ENCODE results near the gene IWS1. TPM values are rescaled to one million over a fixed set of nuclear protein-coding genes. Genes with fewer than 3 reads are reported as not detected.
"Not testable (repeated sequence)": the region's sequence is repeated elsewhere in the genome, so short reads cannot be mapped to it uniquely, and the experiment has no call there.

IWS1 gene
- total RNA-seq, 2 experiments from 2014 or later = 48.4 to 53.3 TPM

DNA sequence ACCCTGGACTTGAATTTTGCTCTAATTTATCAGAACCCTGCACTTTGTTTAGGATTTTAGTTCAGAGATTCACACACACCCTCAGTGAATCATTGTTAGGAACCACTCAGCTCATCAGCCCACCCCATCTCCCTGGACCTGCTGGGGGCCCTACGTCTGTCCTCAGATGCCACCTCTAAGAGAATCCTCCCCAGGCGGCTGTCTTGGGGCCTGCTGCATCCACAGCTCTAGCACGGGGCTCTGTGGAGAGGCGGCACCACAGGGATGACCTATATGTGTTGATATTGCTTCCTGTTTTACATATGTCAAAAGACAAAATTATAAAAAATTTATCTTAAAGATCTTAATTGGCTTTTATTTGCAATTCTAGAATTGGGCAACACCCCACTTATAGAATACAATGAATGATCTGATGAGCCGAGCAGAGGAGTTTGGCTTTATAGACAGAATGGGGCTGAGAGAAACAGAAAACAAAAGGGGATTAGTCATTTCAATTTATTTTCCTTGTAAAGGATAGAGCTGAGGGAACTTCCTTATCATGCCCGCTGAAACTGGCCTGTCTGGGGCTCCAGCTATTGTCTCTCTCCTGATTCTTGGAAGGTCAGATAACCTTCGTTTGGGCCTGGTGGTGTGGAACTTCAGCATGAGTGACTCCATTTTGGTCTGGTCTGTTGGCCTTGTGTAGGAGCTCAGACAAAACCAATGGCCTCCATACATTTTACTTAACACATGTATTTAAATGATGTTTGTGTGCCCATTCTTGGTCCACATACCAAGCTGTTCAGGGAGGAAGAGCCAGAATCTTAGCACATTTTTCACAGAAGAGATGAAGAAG, 10.6 kb upstream of the IWS1 start:
- no peak for ATAC-seq
- Mint-ChIP-seq H3K36me3 (ENCODE audit: low read depth) (no peaks in the 10 kb centered on the region), H3K9me3 (ENCODE audit: insufficient read depth) (no peaks in the 10 kb centered on the region), H3K27me3 (ENCODE audit: low read depth) (peaks cover 19% of the 10 kb centered on the region), H3K27ac (no peak overlapping the region), H3K4me1 (ENCODE audit: low read depth) (no peaks in the 10 kb centered on the region), H3K4me3 (no peak overlapping the region)
- no peak for DNase-seq
- ChIA-PET POLR2A (no interaction called here), CTCF (interaction anchor here (1.0 to 2.6 kb wide), 2 partner anchors 10 to 113 kb away, joined by 4 to 8 read pairs; partner anchors contain the start of gene IWS1)

DNA sequence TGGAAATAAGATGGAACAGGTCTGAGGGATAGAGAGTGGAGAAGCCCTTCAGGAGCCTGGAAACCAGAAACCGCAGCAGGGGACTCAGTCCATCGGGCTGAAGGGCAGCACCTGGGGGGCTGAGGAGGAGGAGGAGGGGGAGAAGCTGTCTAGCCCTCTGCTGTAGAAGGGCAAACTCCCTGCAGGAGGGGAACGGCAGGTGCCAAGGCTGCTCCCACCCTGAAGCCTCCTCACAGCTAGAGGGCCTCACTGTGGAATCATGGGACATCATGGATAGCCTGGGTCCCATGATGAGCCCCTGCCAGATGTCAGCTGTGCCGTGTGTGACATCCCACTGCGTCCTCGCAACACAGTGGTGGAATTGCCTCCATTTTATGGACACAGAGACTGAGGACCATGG, 9.6 kb upstream of the IWS1 start:
- no peak overlapping the region for H3K27ac Mint-ChIP-seq
- H3K4me3 Mint-ChIP-seq = no peak overlapping the region
- ChIA-PET CTCF (interaction anchor here (2.6 kb wide), 1 partner anchor 9 kb away, joined by 8 read pairs; the partner anchor contains the start of gene IWS1), POLR2A (no interaction called here)
- H3K4me1 Mint-ChIP-seq (ENCODE audit: low read depth) = peaks cover 5% of the 10 kb centered on the region
- ATAC-seq (no peak), DNase-seq (no peak)
- H3K27me3 Mint-ChIP-seq (ENCODE audit: low read depth) = peaks cover 17% of the 10 kb centered on the region
- no peaks in the 10 kb centered on the region for H3K36me3 Mint-ChIP-seq (ENCODE audit: low read depth)
- H3K9me3 Mint-ChIP-seq (ENCODE audit: insufficient read depth) = no peaks in the 10 kb centered on the region

DNA sequence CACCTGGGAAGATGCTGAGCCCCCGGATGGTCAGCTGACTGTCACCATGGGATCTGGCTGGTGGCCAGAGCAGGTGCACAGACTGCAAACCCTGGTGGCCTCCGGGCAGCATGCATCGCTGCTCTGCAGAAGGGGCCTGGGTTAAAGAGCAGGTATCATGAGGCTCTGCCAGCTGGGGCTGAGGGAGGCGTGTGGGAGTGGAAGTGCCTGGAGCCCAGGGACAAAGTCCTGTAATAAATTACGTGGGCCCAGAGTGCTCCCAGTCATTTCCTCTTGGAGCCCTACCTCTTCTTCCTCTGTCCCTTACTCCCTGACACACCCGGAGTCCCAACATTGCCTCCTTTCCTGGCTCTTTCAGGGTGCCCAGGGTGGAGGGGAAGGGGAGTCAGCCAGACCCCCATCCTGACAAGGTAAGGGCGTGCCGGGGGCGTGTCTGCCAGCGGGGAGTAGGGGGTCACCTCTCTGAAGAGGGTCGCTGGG, 9.2 kb upstream of the IWS1 start, which contains the start of gene MYO7B:
MYO7B (plus strand) TSS at position 262 of the 480 bp plus-strand sequence. CDS start 24,040 bp downstream, outside the sequence.
- DNase-seq (no peak), ATAC-seq (no peak)
- no peaks in the 10 kb centered on the region for H3K9me3 Mint-ChIP-seq (ENCODE audit: insufficient read depth)
- no peaks in the 10 kb centered on the region for H3K36me3 Mint-ChIP-seq (ENCODE audit: low read depth)
- CTCF ChIA-PET = interaction anchor here (2.6 kb wide), 1 partner anchor 9 kb away, joined by 8 read pairs; the partner anchor contains the start of gene IWS1
- no peak within 1 kb of the TSS for H3K27ac Mint-ChIP-seq
- POLR2A ChIA-PET = no interaction called here
- H3K27me3 Mint-ChIP-seq (ENCODE audit: low read depth) = peaks cover 15% of the 10 kb centered on the region
- no peak within 1 kb of the TSS for H3K4me3 Mint-ChIP-seq
- peaks cover 5% of the 10 kb centered on the region for H3K4me1 Mint-ChIP-seq (ENCODE audit: low read depth)

DNA sequence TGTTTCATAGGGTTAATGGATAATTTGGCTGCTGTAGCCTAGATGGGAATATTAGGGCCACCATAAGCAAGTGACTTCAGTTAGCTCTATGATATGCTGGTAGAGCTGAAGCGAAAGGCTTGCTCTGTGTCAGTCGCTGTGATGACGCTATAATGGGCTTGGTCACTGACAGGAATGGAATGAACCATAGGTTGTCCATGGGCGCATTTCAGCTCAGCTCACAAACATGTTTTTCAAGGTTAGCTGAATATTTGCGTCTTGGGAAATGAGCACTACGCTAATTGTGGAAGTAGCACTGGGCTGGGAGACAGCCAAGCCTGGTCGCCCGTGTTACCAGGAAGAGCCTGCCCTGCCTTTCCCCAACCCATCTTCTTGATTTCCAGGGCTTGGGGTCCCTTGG, 6.0 kb upstream of the IWS1 start:
- no peak overlapping the region for H3K27ac Mint-ChIP-seq
- H3K4me1 Mint-ChIP-seq (ENCODE audit: low read depth) = peaks cover 9% of the 10 kb centered on the region
- peaks cover 15% of the 10 kb centered on the region for H3K27me3 Mint-ChIP-seq (ENCODE audit: low read depth)
- no peak for DNase-seq
- ATAC-seq = no peak
- no peaks in the 10 kb centered on the region for H3K36me3 Mint-ChIP-seq (ENCODE audit: low read depth)
- no peak overlapping the region for H3K4me3 Mint-ChIP-seq
- ChIA-PET POLR2A (no interaction called here), CTCF (no interaction called here)
- no peaks in the 10 kb centered on the region for H3K9me3 Mint-ChIP-seq (ENCODE audit: insufficient read depth)

DNA sequence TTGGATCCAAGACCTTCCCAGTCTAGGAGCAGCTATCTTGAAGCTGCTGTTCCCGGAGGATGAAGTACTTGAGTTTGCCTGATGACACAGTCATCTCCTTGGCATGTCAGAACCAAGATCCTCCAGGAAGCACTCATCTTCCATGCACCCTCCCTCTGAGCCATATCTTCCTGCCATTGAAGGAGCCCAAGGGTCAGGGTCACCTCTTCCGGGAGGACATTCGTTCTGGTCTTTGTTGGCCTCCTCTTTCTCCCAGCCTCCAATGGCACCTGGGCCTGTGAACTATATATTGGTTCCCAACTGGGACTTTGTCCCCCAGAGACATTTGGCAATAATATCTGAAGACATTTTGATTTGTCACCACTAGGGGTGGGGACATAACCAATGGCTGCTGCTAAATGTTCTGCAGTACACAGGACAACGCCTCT, 4.9 kb upstream of the IWS1 start:
- Mint-ChIP-seq H3K27ac (no peak overlapping the region), H3K4me1 (ENCODE audit: low read depth) (peaks cover 15% of the 10 kb centered on the region), H3K4me3 (no peak overlapping the region), H3K27me3 (ENCODE audit: low read depth) (peaks cover 15% of the 10 kb centered on the region), H3K9me3 (ENCODE audit: insufficient read depth) (no peaks in the 10 kb centered on the region), H3K36me3 (ENCODE audit: low read depth) (no peaks in the 10 kb centered on the region)
- no peak for ATAC-seq
- POLR2A ChIA-PET = no interaction called here
- CTCF ChIA-PET = no interaction called here
- no peak for DNase-seq

DNA sequence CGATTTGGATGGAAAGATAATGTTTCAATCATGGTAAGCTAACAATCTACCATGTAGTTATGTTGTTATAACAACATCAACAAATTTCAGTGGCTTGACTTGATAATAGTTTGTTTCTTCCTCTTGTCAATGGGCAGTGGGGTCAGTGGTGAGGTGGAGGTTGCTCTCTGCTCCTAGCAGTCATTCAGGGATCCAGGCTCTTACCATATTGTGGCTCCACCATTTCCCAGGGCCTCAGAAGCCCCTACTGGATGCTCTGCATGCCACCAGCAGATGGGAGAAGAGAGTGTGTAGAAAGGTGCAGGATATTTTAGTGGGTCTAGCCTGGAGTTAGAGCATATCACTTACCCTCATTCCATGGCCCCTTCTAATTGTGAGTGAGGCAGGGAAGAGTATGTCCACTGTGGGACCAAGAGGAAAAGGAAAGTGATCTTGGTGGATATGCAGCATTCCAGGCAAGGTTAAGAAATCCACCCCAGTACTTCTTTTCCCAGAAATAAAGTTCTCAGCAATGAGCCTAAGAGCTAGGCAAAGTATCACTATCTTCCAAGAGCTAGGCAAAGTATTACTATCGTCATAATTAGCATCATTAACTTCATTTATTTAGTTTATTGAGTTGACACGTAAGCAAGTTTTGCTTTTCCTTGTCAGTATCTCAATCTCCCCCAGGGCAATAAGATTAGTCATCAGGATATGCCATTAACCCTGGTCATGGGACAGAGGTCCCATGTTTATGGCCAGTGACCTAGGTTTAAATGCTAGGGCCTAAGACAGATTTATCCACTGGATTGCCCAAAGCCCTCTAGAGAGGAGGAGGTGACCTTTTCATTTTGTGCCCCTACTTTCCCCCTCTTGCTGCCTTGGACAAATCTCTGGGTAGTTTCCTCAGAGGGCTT, 4.2 kb upstream of the IWS1 start:
- CTCF ChIA-PET = interaction anchor here (1.0 to 1.5 kb wide), 4 partner anchors 10 to 120 kb away, joined by 3 to 5 read pairs (median 4); no protein-coding TSS in a partner anchor
- Mint-ChIP-seq H3K4me3 (no peak overlapping the region), H3K27ac (no peak overlapping the region), H3K4me1 (ENCODE audit: low read depth) (peaks cover 15% of the 10 kb centered on the region), H3K27me3 (ENCODE audit: low read depth) (peaks cover 15% of the 10 kb centered on the region), H3K9me3 (ENCODE audit: insufficient read depth) (no peaks in the 10 kb centered on the region), H3K36me3 (ENCODE audit: low read depth) (peaks cover 3% of the 10 kb centered on the region)
- no peak for ATAC-seq
- POLR2A ChIA-PET = no interaction called here
- DNase-seq = no peak

DNA sequence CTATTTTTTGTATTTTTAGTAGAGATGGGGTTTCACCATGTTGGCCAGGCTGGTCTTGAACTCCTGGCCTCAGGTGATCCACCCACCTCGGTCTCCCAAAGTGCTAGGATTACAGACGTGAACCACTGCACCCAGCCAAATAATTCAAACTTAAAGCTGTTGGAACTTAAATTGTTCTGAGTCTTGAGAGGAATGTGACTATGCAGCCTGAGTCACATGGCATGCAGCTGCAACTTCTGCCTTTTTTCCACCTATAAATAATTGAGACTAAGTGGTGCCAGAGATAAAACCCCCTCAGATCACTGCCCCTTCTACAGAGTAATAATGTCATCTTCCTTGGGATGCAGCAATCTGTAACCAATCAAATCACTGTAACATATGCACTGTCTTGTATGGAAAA, 3.1 kb upstream of the IWS1 start:
- not testable (repeated sequence) for ATAC-seq
- CTCF ChIA-PET = interaction anchor here (0.7 to 1.5 kb wide), 5 partner anchors 11 to 119 kb away, joined by 3 to 5 read pairs (median 3); no protein-coding TSS in a partner anchor

DNA sequence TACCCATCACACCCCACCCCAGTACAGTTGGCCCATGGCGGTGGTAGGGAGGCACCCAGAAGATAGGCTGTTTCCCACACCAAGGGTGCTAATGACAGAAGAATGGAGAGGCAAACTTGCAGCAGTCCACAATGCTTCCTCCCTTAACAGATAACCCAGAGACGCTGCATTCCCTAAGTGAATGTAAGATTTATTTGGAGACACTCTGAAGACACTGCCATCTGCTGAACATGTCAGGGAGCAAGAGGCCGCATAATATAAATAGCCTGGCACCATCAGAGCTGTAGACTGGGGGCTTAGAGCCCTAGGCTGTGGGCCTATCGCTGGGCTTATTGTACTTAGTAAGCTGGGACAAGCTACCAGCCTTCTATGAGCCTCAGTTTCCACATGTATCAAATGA, 2.2 kb upstream of the IWS1 start:
- no peak overlapping the region for H3K27ac Mint-ChIP-seq
- H3K4me3 Mint-ChIP-seq = no peak overlapping the region
- ChIA-PET POLR2A (no interaction called here), CTCF (interaction anchor here (0.7 to 1.5 kb wide), 2 partner anchors 49 to 63 kb away, joined by 3 to 5 read pairs; no protein-coding TSS in a partner anchor)
- H3K27me3 Mint-ChIP-seq (ENCODE audit: low read depth) = peaks cover 12% of the 10 kb centered on the region
- peaks cover 11% of the 10 kb centered on the region for H3K36me3 Mint-ChIP-seq (ENCODE audit: low read depth)
- H3K4me1 Mint-ChIP-seq (ENCODE audit: low read depth) = peaks cover 22% of the 10 kb centered on the region
- no peak for ATAC-seq
- H3K9me3 Mint-ChIP-seq (ENCODE audit: insufficient read depth) = no peaks in the 10 kb centered on the region
- no peak for DNase-seq

More for the DNA sequence above, 3.1 kb upstream of the IWS1 start:
- H3K36me3 Mint-ChIP-seq (ENCODE audit: low read depth); H3K27ac Mint-ChIP-seq; DNase-seq; H3K4me3 Mint-ChIP-seq; POLR2A ChIA-PET; H3K9me3 Mint-ChIP-seq (ENCODE audit: insufficient read depth): not testable (repeated sequence)
- H3K4me1 Mint-ChIP-seq (ENCODE audit: low read depth) = peaks cover 15% of the 10 kb centered on the region
- peaks cover 15% of the 10 kb centered on the region for H3K27me3 Mint-ChIP-seq (ENCODE audit: low read depth)

DNA sequence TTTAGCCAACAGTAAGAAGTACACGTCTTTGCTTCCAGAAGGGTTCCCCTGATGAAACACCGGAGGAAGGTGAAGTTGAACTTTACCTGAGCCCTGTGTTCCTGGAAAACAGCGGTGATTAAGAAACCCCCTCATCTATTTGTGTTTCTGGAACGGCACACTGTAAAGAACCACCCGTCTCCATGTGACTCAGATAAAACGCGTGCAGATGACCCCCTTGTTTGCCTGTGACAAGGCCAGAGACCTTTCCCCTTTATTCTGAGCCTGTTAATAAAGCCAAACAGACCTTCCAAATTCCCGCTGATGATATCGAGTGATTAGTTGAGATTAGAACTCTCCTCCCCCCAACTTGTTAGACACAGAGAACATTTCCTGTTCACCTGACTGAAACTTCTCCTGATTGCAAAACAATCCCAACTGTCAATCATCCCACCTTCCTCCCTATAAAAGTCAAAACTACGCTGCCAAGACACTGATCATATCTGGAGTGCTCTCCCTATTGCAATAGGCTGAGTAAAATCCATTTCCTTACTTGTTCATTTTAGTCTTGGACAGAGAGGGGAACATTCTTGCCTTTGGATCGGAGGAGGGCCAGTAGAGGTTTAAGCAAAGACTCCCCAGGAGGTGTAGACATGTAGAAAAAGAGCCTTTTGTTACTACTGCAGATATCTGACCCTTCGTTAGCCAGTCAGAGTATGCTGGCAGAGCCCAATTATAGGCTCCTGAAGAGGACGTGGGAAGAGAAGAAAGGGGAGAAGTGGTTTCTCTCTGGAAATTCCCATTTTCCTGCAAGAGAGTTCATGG, 914 bp upstream of the IWS1 start:
- peak overlapping the region; percentile 95 for H3K4me3 Mint-ChIP-seq
- H3K9me3 Mint-ChIP-seq (ENCODE audit: insufficient read depth) = no peaks in the 10 kb centered on the region
- DNase-seq = no peak
- peaks cover 20% of the 10 kb centered on the region for H3K36me3 Mint-ChIP-seq (ENCODE audit: low read depth)
- peak; percentile 17 for ATAC-seq
- peaks cover 27% of the 10 kb centered on the region for H3K4me1 Mint-ChIP-seq (ENCODE audit: low read depth)
- ChIA-PET POLR2A (interaction anchor here (0.6 to 2.3 kb wide), 8 partner anchors 19 to 233 kb away, joined by 3 to 16 read pairs (median 4); partner anchors contain the start of gene ERCC3), CTCF (interaction anchor here (0.6 to 1.9 kb wide), 10 partner anchors 9 to 123 kb away, joined by 3 to 8 read pairs (median 4); partner anchors contain the start of gene MYO7B)
- peak overlapping the region; percentile 96 for H3K27ac Mint-ChIP-seq
- H3K27me3 Mint-ChIP-seq (ENCODE audit: low read depth) = peaks cover 7% of the 10 kb centered on the region

DNA sequence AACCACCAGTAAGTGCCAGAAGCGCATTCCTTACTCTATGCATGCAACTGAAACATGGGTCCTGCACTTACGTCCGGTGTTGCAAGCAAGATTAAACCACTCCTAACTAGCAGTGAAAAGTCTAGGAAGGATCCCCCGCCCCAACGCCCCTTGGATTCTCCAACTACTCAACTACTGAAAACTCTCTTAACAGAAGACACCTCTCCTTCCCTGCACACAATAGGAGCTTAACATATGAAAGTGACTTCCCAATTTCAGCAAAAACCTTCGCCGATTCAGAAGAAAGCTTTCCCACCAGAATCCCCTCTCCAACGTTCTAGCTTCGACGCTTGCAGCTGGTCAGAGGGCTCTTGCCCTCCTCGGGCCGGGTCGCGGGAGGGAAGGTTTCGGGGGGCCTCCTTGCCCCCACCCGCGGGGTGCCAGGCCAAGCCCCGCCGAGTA, 578 bp downstream of the IWS1 start:
- DNase-seq (peak; percentile 39), ATAC-seq (no peak)
- CTCF ChIA-PET = interaction anchor here (0.6 to 1.9 kb wide), 4 partner anchors 11 to 441 kb away, joined by 3 to 8 read pairs (median 7); partner anchors contain the start of gene MYO7B
- POLR2A ChIA-PET = interaction anchor here (0.6 to 2.3 kb wide), 4 partner anchors 17 to 565 kb away, joined by 3 to 16 read pairs (median 4); partner anchors contain the start of gene UGGT1
- peak overlapping the region; percentile 96 for H3K27ac Mint-ChIP-seq
- H3K4me3 Mint-ChIP-seq = peak overlapping the region; percentile 95
- peaks cover 24% of the 10 kb centered on the region for H3K36me3 Mint-ChIP-seq (ENCODE audit: low read depth)
- H3K4me1 Mint-ChIP-seq (ENCODE audit: low read depth) = peaks cover 26% of the 10 kb centered on the region
- H3K27me3 Mint-ChIP-seq (ENCODE audit: low read depth) = peaks cover 7% of the 10 kb centered on the region
- H3K9me3 Mint-ChIP-seq (ENCODE audit: insufficient read depth) = no peaks in the 10 kb centered on the region
